GM21390 (cell line): ENCODE data around the gene ATP5F1D.

Source experiments
- ATAC-seq: cut with Tn5 transposase; IDR thresholded peaks from one replicate; pipeline ENCODE4 v1.9.1; 2021; ENCODE audit not compliant: unreplicated experiment

Gene ATP5F1D

DNA sequence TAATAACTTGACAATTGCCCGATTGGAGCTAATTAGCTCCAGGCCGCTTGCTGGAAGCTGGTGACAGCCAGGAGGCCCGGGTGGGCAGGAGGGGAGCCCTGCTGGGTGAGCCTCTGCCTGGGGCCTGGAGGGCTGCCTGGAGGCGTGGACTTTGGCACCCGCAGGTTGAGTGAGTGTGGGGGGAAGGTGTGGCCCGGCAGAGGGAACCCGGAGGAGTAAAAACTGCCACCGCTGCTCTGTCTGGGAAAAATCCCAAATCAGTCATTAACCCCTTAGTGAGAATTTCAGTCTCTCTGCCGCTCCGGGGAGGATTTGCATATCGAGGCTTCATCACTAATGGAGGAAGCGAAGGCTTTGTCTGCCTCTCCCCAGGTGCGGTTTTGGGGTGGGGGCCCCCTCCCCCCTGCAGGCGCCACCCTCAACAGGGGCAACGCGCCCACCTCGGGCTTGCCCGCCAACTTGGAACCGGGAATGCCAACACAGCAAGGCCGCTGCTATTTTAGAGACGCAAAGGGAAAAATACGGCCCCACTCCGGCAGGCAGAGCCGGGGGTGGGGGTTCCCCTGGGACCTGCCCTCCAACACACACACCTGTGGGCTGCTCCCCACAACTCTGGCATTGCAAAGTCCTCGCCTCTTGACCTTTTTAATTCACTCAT, 50.3 kb downstream of the ATP5F1D start:
- ATAC-seq = no peak

DNA sequence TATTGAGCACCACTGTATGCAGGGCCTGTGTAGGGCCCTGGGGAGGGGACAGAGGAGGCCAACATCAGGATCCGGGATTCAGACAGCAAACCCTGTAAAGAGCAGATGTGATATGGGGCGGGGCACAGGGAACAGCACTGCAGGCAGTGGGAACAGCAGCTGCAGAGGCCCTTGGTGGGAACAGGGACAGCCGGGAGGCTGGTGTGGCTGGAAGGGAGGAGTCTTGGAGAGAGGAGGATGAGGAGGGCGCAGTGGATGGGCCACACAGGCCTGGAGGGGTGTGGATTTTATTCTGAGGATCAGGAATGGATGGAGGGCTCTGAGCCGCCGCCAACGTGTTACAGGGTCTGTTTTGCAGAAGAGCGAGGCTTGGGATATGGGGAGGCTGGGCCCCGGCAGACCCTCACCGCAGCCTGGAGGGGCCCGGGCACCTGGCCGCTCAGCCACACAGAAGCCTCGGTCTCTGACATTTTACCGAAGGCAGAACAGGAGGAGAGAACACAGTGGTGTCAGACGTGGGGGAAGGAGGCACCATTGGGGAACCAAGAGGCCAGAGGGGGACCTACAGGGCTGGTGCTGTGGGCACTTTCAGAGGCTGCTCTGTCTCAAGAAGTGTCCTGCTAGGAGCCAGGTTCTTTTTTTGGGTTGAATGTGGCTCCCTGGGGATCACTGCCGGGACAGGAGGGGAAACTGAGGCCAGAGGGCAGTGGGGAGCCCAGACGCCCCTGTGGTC, 51.0 kb downstream of the ATP5F1D start:
- no peak for ATAC-seq

DNA sequence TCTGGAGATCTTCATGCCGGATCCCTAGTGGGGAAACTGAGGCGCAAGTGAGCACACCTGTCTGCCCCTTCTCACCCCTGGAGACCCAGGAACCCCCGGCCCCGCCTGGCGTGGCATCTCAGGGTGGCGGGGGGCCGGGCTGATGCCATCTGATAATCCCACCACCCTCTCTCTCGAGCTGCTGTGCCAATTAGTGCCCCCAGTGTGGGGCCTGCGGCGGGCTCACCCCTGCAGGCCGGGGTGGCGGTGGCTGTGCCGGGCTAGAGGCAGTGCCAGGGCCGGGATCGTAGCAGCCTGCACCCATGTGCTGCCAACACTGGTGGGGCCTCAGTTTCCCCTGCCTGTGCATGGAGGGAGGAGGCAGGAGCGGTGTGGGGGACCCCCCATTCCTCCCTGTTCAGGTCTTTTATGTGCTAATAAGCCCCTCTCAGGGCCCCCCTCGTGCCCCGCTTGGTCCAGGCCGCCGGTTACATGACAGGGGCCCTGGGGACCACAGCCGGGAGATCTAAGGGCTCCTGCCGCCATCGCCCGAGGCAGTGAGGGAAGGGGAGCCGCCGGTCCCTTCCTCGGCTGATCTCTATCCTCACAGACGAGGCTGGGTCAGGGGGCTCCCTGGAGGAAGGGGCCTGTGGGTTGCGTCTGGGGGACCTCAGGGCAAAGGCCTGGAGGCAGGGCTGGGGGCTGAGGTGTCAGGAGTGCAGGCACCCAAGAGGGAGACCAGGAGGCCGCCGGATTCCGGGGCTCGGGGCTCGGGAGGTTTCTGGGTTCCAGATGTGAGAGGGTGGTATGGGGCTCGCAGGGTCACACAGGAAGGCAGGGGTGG, 52.4 kb downstream of the ATP5F1D start:
- ATAC-seq = no peak
